SK-N-MC (cell line): ENCODE data around the gene MARVELD3.

Experiments used
- EZH2 ChIP-seq: fragments of 200-600 bp; sonication (generic); IDR thresholded peaks from one replicate; pipeline ENCODE4 v1.6.1; 2017; ENCODE audit warnings: antibody characterized with exemption
- POLR2AphosphoS5 ChIP-seq: IDR thresholded peaks from 2 replicates; pipeline ENCODE4 v1.6.1; 2012; ENCODE audit warnings: mild to moderate bottlenecking, low read depth, low read length, borderline replicate concordance

DNA sequence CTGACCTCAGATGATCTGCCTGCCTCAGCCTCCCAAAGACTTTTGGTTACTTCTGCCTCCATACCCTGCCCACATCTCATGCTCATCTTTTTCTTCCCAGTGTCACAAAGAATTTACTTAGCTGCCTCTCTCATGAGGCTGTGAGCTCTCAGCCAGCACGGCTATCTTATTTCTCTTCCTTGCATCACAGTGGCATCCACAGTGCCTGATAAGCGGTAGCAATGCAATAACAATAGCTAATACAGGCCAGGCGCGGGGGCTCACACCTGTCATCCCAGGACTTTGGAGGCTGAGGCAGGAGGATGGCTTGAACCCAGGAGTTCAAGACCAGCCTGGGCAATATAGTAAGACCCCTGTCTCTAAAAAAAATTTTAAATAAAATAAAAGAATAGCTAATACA is 15.5 kb upstream of the MARVELD3 start:
- no peak for TF ChIP-seq POLR2AphosphoS5
- TF ChIP-seq EZH2 = no peak
